EH (cell line): ENCODE measurements around the gene CRLF1.
A peak's percentile ranks its signal among the peaks of the same experiment; 100 is the strongest.

ENCODE experiments used
- DNase-seq: peaks from one replicate; pipeline ENCODE4 v3.0.0-alpha.2; 2015; ENCODE audit warnings: low read depth

Gene CRLF1

GRCh38 chr19:18636183-18636968 is 29.8 kb upstream of the CRLF1 start:
- DNase-seq, result peak; percentile 95

- no peak for DNase-seq
Observed at GRCh38 chr19:18635831-18636182, 29.2 kb upstream of the CRLF1 start.

GRCh38 chr19:18634612-18635297 is 28.2 kb upstream of the CRLF1 start:
- DNase-seq, result peak; percentile 34

GRCh38 chr19:18633321-18633720 is 26.7 kb upstream of the CRLF1 start:
- DNase-seq, result no peak

GRCh38 chr19:18629166-18630088 is 22.8 kb upstream of the CRLF1 start:
- DNase-seq, result no peak

- DNase-seq, result peak; percentile 29
Observed at GRCh38 chr19:18626906-18627305, 20.3 kb upstream of the CRLF1 start.

GRCh38 chr19:18620902-18621301 is 14.3 kb upstream of the CRLF1 start:
- DNase-seq, result no peak

GRCh38 chr19:18620311-18620710 is 13.7 kb upstream of the CRLF1 start:
- no peak for DNase-seq

- DNase-seq, result no peak
Observed at GRCh38 chr19:18618236-18618635, 11.6 kb upstream of the CRLF1 start.

GRCh38 chr19:18617562-18617961 is 11.0 kb upstream of the CRLF1 start:
- DNase-seq, result no peak

GRCh38 chr19:18616023-18616422 is 9.4 kb upstream of the CRLF1 start:
- DNase-seq, result no peak

GRCh38 chr19:18613589-18614234 is 7.1 kb upstream of the CRLF1 start:
- no peak for DNase-seq

- DNase-seq, result peak; percentile 23
Observed at GRCh38 chr19:18612772-18613588, 6.4 kb upstream of the CRLF1 start, which contains the start of gene TMEM59L. TMEM59L (plus strand) TSS chr19:18612870; CDS start chr19:18612959, 89 bp downstream.

- DNase-seq, result no peak
Observed at GRCh38 chr19:18612051-18612771, 5.6 kb upstream of the CRLF1 start.

GRCh38 chr19:18611327-18612050 is 4.9 kb upstream of the CRLF1 start:
- DNase-seq, result no peak

- DNase-seq, result no peak
Observed at GRCh38 chr19:18610556-18611326, 4.1 kb upstream of the CRLF1 start.

- no peak for DNase-seq
Observed at GRCh38 chr19:18610245-18610555, 3.6 kb upstream of the CRLF1 start.

- DNase-seq, result no peak
Observed at GRCh38 chr19:18609717-18610051, 3.1 kb upstream of the CRLF1 start.
